GM21423 (cell line): ENCODE results near the gene MBNL3.
"Not testable (repeated sequence)": the region's sequence is repeated elsewhere in the genome, so short reads cannot be mapped to it uniquely, and the experiment has no call there.

Experiments used
- ATAC-seq: cut with Tn5 transposase; IDR thresholded peaks from one replicate; pipeline ENCODE4 v1.9.1; 2021; ENCODE audit warnings: mild to moderate bottlenecking, moderate library complexity; ENCODE audit not compliant: unreplicated experiment

Gene MBNL3

DNA sequence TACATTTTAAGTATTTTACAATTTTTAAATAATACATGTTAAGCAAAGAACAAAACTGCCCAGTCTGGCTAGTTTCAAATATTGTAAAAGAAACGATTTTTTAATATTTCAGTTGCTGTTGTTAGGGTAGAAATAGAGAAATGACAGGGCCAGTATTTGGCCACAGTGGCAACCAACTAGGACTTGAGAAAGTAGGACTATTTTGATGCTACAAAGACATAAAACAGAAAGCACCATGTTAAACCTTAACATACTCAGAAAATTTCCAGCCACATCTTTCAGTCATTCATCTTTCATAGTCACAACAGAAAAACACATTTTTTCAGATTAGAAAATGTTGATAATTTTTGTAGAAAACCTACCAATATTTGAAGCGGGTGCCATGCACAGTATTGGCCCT, 104.5 kb downstream of the MBNL3 start:
- no peak for ATAC-seq

DNA sequence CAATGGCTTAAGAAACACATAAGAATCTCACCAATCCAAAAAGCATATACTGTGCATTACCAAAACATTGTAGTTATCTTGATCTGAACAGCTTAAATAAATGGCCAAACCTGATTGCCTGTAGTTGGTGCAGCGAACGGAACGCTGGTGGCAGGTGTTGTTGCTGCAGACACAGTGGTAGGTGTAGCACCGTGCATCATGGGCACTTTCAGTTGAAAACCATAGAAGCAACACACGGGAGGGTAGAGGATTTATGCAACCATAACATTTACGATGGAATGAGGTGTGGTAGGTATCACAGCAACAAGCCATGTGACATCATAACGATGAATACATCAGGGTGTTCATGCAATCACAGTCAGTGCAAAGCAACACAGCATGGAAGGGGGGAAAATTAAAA, 106.8 kb downstream of the MBNL3 start:
- ATAC-seq, result no peak

DNA sequence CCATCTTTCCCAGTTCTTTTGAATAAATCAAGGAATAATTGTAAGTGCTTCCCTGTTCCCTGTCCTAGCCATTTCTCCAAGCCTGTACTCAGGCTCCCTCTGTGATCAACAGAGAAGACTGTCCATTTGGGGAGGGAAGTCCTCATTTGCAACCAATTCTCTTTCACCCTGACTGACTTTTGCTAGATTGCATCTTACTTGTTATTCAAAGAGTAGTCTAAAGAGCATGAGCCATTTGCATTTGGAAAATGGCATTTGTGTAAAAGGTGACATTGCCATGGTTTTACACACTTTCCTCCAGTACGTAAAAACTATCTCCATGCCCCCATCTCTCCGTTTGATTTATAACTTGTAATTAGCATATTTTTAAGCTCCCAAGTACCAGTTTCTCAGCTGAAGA, 110.6 kb downstream of the MBNL3 start:
- ATAC-seq, result no peak

- ATAC-seq, result no peak
These were observed 112.9 kb downstream of the MBNL3 start for GRCh38 chrX:132375941-132376340.

DNA sequence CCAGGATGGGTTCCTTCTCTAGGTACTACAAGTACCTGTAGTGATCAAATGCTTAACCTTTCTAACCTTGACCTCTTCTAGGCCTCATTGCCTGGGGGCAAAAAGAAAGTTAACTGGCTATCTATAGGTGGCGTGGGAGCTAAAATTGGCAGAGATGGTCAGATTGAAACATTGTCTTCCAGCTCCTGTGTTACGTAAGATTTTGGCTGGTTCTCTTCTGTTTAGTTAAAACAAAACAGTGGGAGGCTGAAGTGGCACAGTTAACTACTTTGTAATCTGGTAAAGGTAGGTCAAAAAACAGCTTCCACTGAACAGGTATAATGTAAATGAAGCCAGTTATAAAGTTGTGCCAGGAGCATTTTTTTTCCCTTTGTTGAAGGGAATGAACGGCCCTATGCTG, 115.2 kb downstream of the MBNL3 start:
- ATAC-seq, result no peak

DNA sequence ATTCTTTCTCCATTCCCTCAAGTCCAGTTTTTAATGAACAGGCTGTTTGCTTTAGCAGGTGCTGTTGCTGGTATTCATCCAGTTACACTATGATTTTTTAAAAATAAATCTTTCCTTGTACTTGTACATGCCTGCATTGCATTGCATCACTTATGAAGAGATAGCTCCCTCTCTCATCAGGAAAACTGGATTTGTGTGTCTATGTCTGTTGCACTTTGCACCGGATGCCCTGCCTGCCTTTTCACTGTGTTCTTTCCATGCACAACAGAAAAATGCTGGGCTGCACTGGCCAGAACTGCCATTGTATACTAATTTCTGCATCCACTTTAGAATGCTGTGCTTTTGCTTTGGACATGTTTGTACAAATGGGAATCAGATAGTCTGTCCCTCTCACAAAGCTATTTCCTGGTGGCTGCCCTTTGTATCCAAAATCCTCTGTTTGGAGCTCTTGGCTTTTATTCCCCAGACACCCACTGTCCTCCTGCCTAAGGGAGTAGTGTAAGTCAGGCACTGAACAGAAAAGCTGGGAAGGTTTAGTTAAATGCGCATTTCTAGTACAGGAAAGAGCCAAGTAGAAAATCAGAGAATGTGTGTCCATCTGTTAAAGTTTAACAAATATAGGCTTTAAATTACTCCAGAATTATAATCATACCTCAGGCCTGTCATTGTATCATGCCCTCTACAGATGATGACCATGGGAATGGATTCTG, 119.1 kb downstream of the MBNL3 start:
- ATAC-seq, result no peak

GRCh38 chrX:132367984-132368383, 120.9 kb downstream of the MBNL3 start:
- no peak for ATAC-seq

GRCh38 chrX:132367314-132367713, 121.5 kb downstream of the MBNL3 start:
- ATAC-seq, result no peak

DNA sequence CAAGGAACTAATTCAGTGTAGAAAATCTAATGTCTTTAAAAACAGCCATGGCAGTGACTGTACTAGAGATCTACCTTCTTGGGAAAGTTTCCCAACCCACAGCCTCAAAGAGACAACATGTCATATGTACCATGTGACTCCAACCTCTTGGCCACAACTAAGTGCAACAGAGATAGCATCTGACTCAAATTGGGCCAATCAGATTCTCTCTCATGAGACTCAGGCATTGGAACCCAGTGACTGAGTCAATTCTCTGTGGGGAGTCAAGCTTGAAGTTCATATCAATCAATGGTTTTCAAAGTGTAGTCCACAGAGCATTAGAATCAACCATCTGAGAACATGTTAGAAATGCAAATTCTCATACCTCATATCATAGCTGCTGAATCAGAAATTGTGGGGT, 123.3 kb downstream of the MBNL3 start:
- no peak for ATAC-seq

DNA sequence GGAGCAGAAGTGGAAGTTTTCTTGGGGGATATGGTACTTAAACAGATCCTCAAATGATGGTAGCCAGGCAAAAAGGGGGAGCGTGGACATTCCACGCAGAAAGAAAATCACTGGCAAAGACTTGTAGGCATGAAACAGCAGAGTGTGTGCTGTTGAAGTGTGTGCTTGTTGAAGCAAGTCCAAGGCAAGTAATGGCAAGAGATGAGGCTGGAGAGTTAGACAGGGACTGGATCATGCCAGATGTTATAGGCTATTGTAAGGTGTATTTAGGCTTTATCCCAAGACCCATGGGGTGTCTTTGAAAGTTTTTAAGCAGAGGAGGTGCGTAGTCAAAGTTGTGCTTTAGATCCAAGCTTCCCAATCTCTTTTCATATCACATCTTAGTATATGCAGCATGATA, 124.5 kb downstream of the MBNL3 start:
- ATAC-seq, result no peak

DNA sequence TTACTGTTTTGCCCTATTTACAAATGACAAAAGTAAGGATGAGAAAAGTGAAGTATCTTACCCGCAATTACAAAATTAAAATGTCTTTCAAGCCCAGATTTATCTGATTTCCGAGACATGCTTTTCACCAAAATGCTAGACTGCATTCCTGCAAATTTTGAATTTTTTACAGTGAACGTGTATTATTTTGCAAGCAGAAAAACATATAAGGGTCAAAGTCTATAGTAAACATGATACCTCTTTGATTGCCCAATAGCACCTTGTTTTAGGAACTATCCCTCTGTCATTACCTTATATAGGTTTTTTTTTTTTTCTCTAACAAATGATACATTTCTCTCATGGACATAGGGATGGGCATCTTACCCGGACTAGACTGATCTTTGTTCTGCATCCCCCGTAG, 135.4 kb downstream of the MBNL3 start:
- no peak for ATAC-seq

DNA sequence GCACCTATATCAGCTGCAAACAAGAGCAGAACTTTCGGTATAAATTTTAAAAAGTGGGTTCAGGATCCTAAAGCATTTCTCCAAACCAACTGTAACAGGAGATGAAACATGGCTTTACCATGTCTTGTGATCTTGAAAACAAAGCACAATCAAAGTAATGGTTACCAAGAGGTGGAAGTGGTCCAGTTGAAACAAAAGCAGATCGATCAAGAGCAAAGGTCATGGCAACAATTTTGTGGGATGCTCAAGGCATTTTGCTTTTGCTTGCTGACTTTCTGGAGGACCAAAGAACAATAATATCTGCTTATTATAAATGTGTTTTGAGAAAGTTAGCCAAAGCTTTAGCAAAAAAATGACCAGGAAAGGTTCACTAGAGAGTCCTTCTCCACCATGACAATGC, 152.7 kb downstream of the MBNL3 start:
- no peak for ATAC-seq

DNA sequence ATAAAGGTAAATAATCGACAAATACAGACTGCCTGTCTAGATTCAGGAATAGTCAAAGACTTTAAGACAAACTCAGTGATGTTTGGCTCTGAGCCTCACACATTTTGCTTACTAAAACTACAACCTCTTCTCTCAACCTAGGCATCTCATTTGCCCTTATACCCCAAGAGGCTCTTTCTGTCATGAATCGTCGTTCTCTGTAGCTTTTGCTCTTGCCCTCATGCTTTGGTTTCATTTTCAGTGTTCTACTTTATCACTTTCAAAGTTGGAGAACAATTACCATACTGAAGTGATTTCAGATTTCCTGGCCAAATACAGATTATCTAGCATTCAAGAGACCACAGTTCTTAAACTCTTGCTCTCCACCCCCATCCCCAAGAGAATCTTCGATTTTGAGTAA, 155.5 kb downstream of the MBNL3 start:
- ATAC-seq, result no peak

GRCh38 chrX:132331532-132331931, 157.3 kb downstream of the MBNL3 start:
- no peak for ATAC-seq

DNA sequence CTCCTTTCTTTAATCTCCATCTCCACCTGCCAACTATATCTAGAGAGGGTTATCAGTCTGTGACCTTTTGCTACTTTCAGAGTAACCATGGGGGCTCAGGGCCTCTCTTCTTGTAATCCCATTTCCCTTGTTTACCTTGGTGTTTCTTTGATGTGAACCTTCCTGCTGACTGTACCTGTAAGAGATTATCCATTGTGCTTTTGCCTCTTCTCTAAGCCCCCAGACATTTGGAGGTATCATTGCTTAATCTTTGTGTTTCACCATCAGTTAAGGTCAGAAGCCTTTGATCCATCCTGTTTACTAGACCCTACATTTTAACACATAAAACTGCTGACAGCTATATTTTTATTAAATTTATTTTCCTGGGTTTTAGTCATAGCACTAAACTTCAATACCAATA, 157.8 kb downstream of the MBNL3 start:
- ATAC-seq, result no peak

DNA sequence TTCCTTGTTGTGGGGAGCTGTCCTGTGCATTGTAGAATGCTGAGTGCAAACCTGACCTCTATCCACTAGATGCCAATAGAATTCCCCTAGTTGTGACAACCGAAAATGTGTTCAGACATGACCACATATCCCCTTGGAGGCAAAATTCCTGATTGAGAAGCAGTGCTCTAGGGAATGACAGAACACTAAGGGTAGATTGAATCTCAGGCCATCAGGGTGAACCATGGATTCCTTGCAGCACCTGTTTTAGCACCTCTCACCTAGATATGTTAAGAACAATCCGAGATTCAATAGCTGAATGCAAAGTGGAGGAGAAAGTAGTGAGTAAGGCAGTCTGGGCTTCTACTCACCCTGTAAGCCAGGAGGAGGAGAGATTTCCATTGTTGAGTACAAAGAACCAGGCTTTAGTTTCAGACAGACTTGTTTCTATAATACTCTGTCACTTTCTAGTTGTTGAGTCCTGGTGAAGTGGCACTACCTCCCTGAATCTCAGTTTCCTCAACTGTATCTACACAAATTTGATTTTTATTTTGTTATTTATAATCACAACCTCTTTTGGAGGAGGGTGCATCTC, 158.6 kb downstream of the MBNL3 start:
- ATAC-seq, result no peak

DNA sequence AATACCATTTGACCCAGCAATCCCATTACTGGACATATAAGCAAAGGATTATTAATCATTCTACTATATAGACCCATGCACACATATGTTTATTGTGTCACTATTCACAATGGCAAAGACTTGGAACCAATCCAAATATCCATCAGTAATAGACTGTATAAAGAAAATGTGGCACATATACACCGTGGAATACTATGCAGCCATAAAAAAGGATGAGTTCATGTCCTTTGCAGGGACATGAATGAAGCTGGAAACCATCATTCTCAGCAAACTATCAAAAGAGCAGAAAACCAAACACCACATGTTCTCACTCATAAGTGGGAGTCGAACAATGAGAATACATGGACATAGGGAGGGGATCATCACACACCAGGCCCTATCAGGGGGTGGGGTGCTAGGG, 161.9 kb downstream of the MBNL3 start:
- ATAC-seq, result not testable (repeated sequence)
